Measurements from ENCODE around the gene GPR84.
"Not testable (repeated sequence)": the region's sequence is repeated elsewhere in the genome, so short reads cannot be mapped to it uniquely, and the experiment has no call there.

Gene GPR84

GRCh38 chr12:54355104-54355815 is 9.0 kb downstream of the GPR84 start:
- DNase-seq (ENCODE audit: low spot score): no peak
- no peak for TF ChIP-seq CTCF (conservative IDR thresholded peaks at IDR 0.05; ENCODE audit: low read depth)
- CTCF ChIA-PET: interaction anchor here (1.1 kb wide), 1 partner anchor 135 kb away, joined by 4 read pairs; no protein-coding TSS in a partner anchor
- POLR2A ChIA-PET (ENCODE audit: low non-redundant PET): no interaction called here
- H3K27ac ChIP-seq: peak overlapping the region; percentile 81

- POLR2A ChIA-PET (ENCODE audit: low non-redundant PET); CTCF ChIA-PET: not testable (repeated sequence)
Measured at GRCh38 chr12:54354271-54354670, 10.0 kb downstream of the GPR84 start.

GRCh38 chr12:54352891-54353874 is 11.1 kb downstream of the GPR84 start:
- peak overlapping the region; percentile 81 for H3K27ac ChIP-seq
- TF ChIP-seq CTCF (conservative IDR thresholded peaks at IDR 0.05; ENCODE audit: low read depth): no peak
- ChIA-PET POLR2A (ENCODE audit: low non-redundant PET) (interaction anchor here (0.7 kb wide), 1 partner anchor 367 kb away, joined by 3 read pairs; no protein-coding TSS in a partner anchor), CTCF (interaction anchor here (0.6 to 1.4 kb wide), 5 partner anchors 16 to 133 kb away, joined by 3 to 5 read pairs (median 3); no protein-coding TSS in a partner anchor)
- DNase-seq (ENCODE audit: low spot score): no peak

More at GRCh38 chr12:54354271-54354670, 10.0 kb downstream of the GPR84 start:
- not testable (repeated sequence) for DNase-seq (ENCODE audit: low spot score)
- H3K27ac ChIP-seq: peak overlapping the region; percentile 81

GRCh38 chr12:54352022-54352531 is 12.2 kb downstream of the GPR84 start:
- ChIA-PET POLR2A (ENCODE audit: low non-redundant PET) (no interaction called here), CTCF (no interaction called here)
- peak overlapping the region; percentile 81 for H3K27ac ChIP-seq
- no peak for DNase-seq (ENCODE audit: low spot score)
- no peak for TF ChIP-seq CTCF (conservative IDR thresholded peaks at IDR 0.05; ENCODE audit: low read depth)

GRCh38 chr12:54351341-54351740 is 12.9 kb downstream of the GPR84 start:
- TF ChIP-seq CTCF (conservative IDR thresholded peaks at IDR 0.05; ENCODE audit: low read depth): no peak
- ChIA-PET CTCF (no interaction called here), POLR2A (ENCODE audit: low non-redundant PET) (no interaction called here)
- no peak for DNase-seq (ENCODE audit: low spot score)
- H3K27ac ChIP-seq: peak overlapping the region; percentile 27; the same call in 1 of the 2 replicates

GRCh38 chr12:54350743-54351142 is 13.5 kb downstream of the GPR84 start:
- TF ChIP-seq CTCF (conservative IDR thresholded peaks at IDR 0.05; ENCODE audit: low read depth): no peak
- no peak for DNase-seq (ENCODE audit: low spot score)
- no peak overlapping the region for H3K27ac ChIP-seq
- CTCF ChIA-PET: interaction anchor here (0.6 kb wide), 1 partner anchor 82 kb away, joined by 3 read pairs; no protein-coding TSS in a partner anchor
- POLR2A ChIA-PET (ENCODE audit: low non-redundant PET): no interaction called here
